GM18951 (cell line): ENCODE measurements around the gene MBD3.

Experiments
- POLR2A ChIP-seq: IDR thresholded peaks from 4 replicates; pipeline ENCODE4 v1.6.1; 2011; ENCODE audit warnings: mild to moderate bottlenecking; ENCODE audit not compliant: insufficient read length, insufficient read depth; ENCODE audit errors: extremely low read depth
- in situ Hi-C: fragments of 300-500 bp; cut with MboI; formaldehyde crosslinking; loops from one replicate; pipeline ENCODE4 v1.12.0; 2022; ENCODE audit warnings: low sequenced_read_pairs, mixed read lengths, inconsistent platforms; ENCODE audit not compliant: unreplicated experiment

MBD3 gene

DNA sequence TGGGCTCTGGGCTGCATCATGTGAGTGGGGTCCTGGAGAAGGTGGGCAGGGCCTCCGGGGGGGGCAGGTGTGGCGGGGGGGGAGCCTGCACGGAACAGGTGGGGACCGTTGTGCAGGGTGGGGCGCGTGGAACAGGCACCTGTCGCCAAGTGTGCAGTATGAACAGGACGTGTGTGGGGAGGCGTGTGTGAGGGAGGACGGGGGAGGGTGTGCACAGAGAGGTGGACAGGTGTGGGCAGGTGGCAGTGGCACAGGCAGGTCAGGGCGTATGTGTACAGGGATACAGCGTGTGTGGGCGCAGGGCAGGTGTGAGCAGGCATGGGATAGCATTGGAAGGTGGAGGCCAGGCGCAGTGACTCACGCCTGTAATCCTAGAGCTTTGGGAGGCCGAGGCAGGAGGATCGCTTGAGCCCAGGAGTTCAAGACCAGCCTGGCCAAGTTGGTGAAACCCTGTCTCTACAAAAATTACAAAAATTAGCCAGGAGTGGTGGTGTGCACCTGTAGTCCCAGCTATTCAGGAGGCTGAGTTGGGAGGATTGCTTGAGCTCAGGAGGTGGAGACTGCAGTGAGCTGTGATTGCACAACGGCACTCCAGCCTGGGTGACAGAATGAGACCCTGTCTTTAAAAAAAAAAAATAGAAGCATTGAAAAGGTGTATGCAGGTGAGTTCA is 65.6 kb downstream of the MBD3 start:
- TF ChIP-seq POLR2A = no peak
- in situ Hi-C loops = loop anchor here (25.0 kb wide), 1 partner anchor 260 kb away; no protein-coding TSS in a partner anchor

DNA sequence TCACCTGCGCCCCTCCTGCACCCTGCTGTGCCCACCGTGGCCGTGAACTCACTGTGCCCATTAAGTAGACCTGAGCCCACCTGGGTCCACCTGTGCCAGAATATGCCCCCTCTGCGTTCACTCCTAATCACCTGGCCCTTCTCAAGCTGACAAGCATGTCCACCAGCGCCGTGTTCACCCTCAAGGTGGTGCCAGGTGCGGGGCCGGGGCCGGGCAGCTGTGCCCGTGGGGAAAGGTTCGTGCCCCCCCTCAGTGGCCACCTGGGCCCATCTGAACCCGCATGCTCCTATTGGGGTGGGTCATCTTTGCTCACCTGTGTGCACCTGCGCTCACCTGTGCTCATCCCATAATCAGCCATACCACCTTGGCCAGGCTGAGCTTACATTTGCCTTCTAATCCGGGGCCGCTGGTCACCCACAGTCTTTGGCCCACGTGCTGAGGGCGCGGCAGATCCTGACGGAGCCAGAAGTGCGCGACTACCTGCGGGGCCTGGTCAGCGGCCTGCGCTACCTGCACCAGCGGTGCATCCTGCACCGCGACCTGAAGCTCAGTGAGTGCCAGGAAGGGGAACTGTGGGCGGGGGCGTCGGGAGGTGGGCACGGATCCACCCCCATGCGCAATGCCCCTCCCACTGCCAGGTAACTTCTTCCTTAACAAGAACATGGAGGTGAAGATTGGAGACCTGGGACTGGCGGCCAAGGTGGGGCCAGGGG is 66.4 kb downstream of the MBD3 start:
- TF ChIP-seq POLR2A = no peak
- in situ Hi-C loops = loop anchor here (25.0 kb wide), 1 partner anchor 261 kb away; no protein-coding TSS in a partner anchor

- in situ Hi-C loops = loop anchor here (25.0 kb wide), 1 partner anchor 262 kb away; no protein-coding TSS in a partner anchor
- no peak for TF ChIP-seq POLR2A
These were observed 67.3 kb downstream of the MBD3 start for GRCh38 chr19:1525343-1525742.

DNA sequence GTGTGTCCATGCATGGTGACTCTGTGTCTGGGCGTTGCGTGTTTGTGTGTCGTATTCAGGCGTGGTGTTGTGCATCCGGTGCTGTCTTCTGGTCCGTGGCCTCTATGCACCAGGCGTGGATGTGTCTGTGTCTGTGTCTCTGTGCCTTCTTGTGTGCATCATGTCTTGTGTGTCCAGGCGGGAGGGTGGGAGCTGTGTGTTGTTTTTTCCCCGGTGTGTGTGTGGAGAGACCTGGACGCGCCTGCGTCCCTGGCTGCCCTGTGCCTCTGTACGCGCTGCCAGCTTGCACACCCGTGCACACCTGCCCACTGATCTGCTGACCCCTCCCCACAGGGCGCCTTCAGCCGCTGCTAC is 67.7 kb downstream of the MBD3 start:
- TF ChIP-seq POLR2A = no peak
- in situ Hi-C loops = loop anchor here (25.0 kb wide), 1 partner anchor 262 kb away; no protein-coding TSS in a partner anchor

- in situ Hi-C loops = no loop called here
- TF ChIP-seq POLR2A = no peak
These were observed 68.2 kb downstream of the MBD3 start for GRCh38 chr19:1524287-1524971.
